Transverse colon (tissue), 3 donors: Measurements from ENCODE around the gene UNC5A.

Source experiments
- CTCF ChIP-seq, 5 experiments: fragments of 200-600 bp in 3 of 5; fragments of 450-650 bp in 2 of 5; sonication (generic) in 3 of 5; IDR thresholded peaks; 1 replicate in 2 of 5; 2 replicates in 3 of 5; pipeline ENCODE4 v1.5.1; 2016 to 2017; ENCODE audit warnings: antibody characterized with exemption in 5 of 5, inconsistent platforms in 3 of 5, mild to moderate bottlenecking in 2 of 5, moderate library complexity in 1 of 5
- EP300 ChIP-seq: sonication (generic); formaldehyde crosslinking; IDR thresholded peaks from one replicate; pipeline ENCODE4 v1.6.1; 2017; ENCODE audit warnings: antibody characterized with exemption, low read depth

- no peak for TF ChIP-seq CTCF (IDR thresholded peaks at IDR 0.05)
- TF ChIP-seq EP300 = no peak
These were observed 81.1 kb downstream of the UNC5A start for GRCh38 chr5:176891331-176891958.
